ENCODE data around the gene PLXNB2.
A peak's percentile ranks its signal among the peaks of the same experiment; 100 is the strongest.

The PLXNB2 gene

GRCh38 chr22:50306753-50307749 lies at the start of gene PLXNB2:
Gene PLXNB2 (minus strand): TSS chr22:50307646. CDS start chr22:50290584, 17,062 bp downstream.
- H3K4me3 Mint-ChIP-seq, result no peak within 1 kb of the TSS
- peaks cover 7% of the 10 kb centered on the region for H3K27me3 Mint-ChIP-seq
- peaks cover 16% of the 10 kb centered on the region for H3K4me1 Mint-ChIP-seq (ENCODE audit: low read depth)
- no peaks in the 10 kb centered on the region for H3K36me3 Mint-ChIP-seq (ENCODE audit: low read depth)
- H3K9me3 Mint-ChIP-seq, result no peaks in the 10 kb centered on the region
- no peak within 1 kb of the TSS for H3K27ac Mint-ChIP-seq

GRCh38 chr22:50357222-50357621 lies 49.8 kb upstream of the PLXNB2 start:
- peaks cover 28% of the 10 kb centered on the region for H3K36me3 Mint-ChIP-seq (ENCODE audit: low read depth)
- peak overlapping the region; percentile 42 for H3K27ac Mint-ChIP-seq
- H3K9me3 Mint-ChIP-seq, result no peaks in the 10 kb centered on the region
- no peak overlapping the region for H3K4me3 Mint-ChIP-seq
- no peaks in the 10 kb centered on the region for H3K27me3 Mint-ChIP-seq
- peaks cover 32% of the 10 kb centered on the region for H3K4me1 Mint-ChIP-seq (ENCODE audit: low read depth)

GRCh38 chr22:50356186-50356585 lies 48.7 kb upstream of the PLXNB2 start:
- Mint-ChIP-seq H3K9me3 (no peaks in the 10 kb centered on the region), H3K36me3 (ENCODE audit: low read depth) (peaks cover 22% of the 10 kb centered on the region), H3K27me3 (no peaks in the 10 kb centered on the region), H3K27ac (no peak overlapping the region), H3K4me3 (no peak overlapping the region), H3K4me1 (ENCODE audit: low read depth) (peaks cover 22% of the 10 kb centered on the region)

GRCh38 chr22:50348058-50348457 lies 40.6 kb upstream of the PLXNB2 start:
- no peaks in the 10 kb centered on the region for H3K27me3 Mint-ChIP-seq
- H3K9me3 Mint-ChIP-seq, result no peaks in the 10 kb centered on the region
- no peaks in the 10 kb centered on the region for H3K4me1 Mint-ChIP-seq (ENCODE audit: low read depth)
- H3K27ac Mint-ChIP-seq, result no peak overlapping the region
- H3K36me3 Mint-ChIP-seq (ENCODE audit: low read depth), result peaks cover 8% of the 10 kb centered on the region
- no peak overlapping the region for H3K4me3 Mint-ChIP-seq

- H3K27me3 Mint-ChIP-seq, result no peaks in the 10 kb centered on the region
- no peak overlapping the region for H3K27ac Mint-ChIP-seq
- H3K36me3 Mint-ChIP-seq (ENCODE audit: low read depth), result peaks cover 8% of the 10 kb centered on the region
- H3K4me3 Mint-ChIP-seq, result no peak overlapping the region
- peaks cover 4% of the 10 kb centered on the region for H3K4me1 Mint-ChIP-seq (ENCODE audit: low read depth)
- H3K9me3 Mint-ChIP-seq, result no peaks in the 10 kb centered on the region
Measured at GRCh38 chr22:50347157-50347556, 39.7 kb upstream of the PLXNB2 start.

- Mint-ChIP-seq H3K36me3 (ENCODE audit: low read depth) (peaks cover 7% of the 10 kb centered on the region), H3K4me1 (ENCODE audit: low read depth) (peaks cover 9% of the 10 kb centered on the region), H3K4me3 (no peak overlapping the region), H3K9me3 (no peaks in the 10 kb centered on the region), H3K27me3 (no peaks in the 10 kb centered on the region), H3K27ac (no peak overlapping the region)
Measured at GRCh38 chr22:50346470-50346869, 39.0 kb upstream of the PLXNB2 start.

GRCh38 chr22:50343541-50343935 lies 36.1 kb upstream of the PLXNB2 start:
- H3K9me3 Mint-ChIP-seq, result no peaks in the 10 kb centered on the region
- H3K4me3 Mint-ChIP-seq, result peak overlapping the region; percentile 30
- H3K27ac Mint-ChIP-seq, result no peak overlapping the region
- H3K27me3 Mint-ChIP-seq, result no peaks in the 10 kb centered on the region
- H3K36me3 Mint-ChIP-seq (ENCODE audit: low read depth), result no peaks in the 10 kb centered on the region
- H3K4me1 Mint-ChIP-seq (ENCODE audit: low read depth), result peaks cover 11% of the 10 kb centered on the region

- H3K27ac Mint-ChIP-seq, result peak within 1 kb of the TSS; percentile 86
Measured at GRCh38 chr22:50342651-50343540, 35.5 kb upstream of the PLXNB2 start, which contains the start of gene PPP6R2. Gene PPP6R2 (plus strand): TSS chr22:50343327. CDS start chr22:50393909, 50,582 bp downstream.

GRCh38 chr22:50341977-50342650 lies 34.7 kb upstream of the PLXNB2 start:
- H3K9me3 Mint-ChIP-seq, result no peaks in the 10 kb centered on the region
- H3K4me1 Mint-ChIP-seq (ENCODE audit: low read depth), result peaks cover 11% of the 10 kb centered on the region
- H3K27ac Mint-ChIP-seq, result peak overlapping the region; percentile 86
- no peaks in the 10 kb centered on the region for H3K27me3 Mint-ChIP-seq
- peak overlapping the region; percentile 81 for H3K4me3 Mint-ChIP-seq
- no peaks in the 10 kb centered on the region for H3K36me3 Mint-ChIP-seq (ENCODE audit: low read depth)

More at GRCh38 chr22:50342651-50343540, 35.5 kb upstream of the PLXNB2 start, which contains the start of gene PPP6R2:
- Mint-ChIP-seq H3K4me1 (ENCODE audit: low read depth) (peaks cover 11% of the 10 kb centered on the region), H3K27me3 (no peaks in the 10 kb centered on the region), H3K36me3 (ENCODE audit: low read depth) (no peaks in the 10 kb centered on the region), H3K4me3 (peak within 1 kb of the TSS; percentile 81), H3K9me3 (no peaks in the 10 kb centered on the region)

GRCh38 chr22:50339945-50340879 lies 32.8 kb upstream of the PLXNB2 start:
- H3K27me3 Mint-ChIP-seq, result no peaks in the 10 kb centered on the region
- H3K27ac Mint-ChIP-seq, result no peak overlapping the region
- H3K36me3 Mint-ChIP-seq (ENCODE audit: low read depth), result no peaks in the 10 kb centered on the region
- H3K9me3 Mint-ChIP-seq, result no peaks in the 10 kb centered on the region
- no peak overlapping the region for H3K4me3 Mint-ChIP-seq
- H3K4me1 Mint-ChIP-seq (ENCODE audit: low read depth), result peaks cover 11% of the 10 kb centered on the region

- no peaks in the 10 kb centered on the region for H3K36me3 Mint-ChIP-seq (ENCODE audit: low read depth)
- H3K27ac Mint-ChIP-seq, result no peak overlapping the region
- H3K4me3 Mint-ChIP-seq, result no peak overlapping the region
- peaks cover 11% of the 10 kb centered on the region for H3K4me1 Mint-ChIP-seq (ENCODE audit: low read depth)
- H3K27me3 Mint-ChIP-seq, result no peaks in the 10 kb centered on the region
- no peaks in the 10 kb centered on the region for H3K9me3 Mint-ChIP-seq
Measured at GRCh38 chr22:50338860-50339462, 31.5 kb upstream of the PLXNB2 start.

GRCh38 chr22:50338042-50338573 lies 30.7 kb upstream of the PLXNB2 start:
- Mint-ChIP-seq H3K36me3 (ENCODE audit: low read depth) (no peaks in the 10 kb centered on the region), H3K27me3 (no peaks in the 10 kb centered on the region), H3K4me3 (no peak overlapping the region), H3K27ac (no peak overlapping the region), H3K9me3 (no peaks in the 10 kb centered on the region), H3K4me1 (ENCODE audit: low read depth) (peaks cover 11% of the 10 kb centered on the region)
